Vagina (tissue), 2 donors: ENCODE results near the gene EPAS1. TPM values are rescaled to one million over a fixed set of nuclear protein-coding genes. Genes with fewer than 3 reads are reported as not detected.
A peak's percentile ranks its signal among the peaks of the same experiment; 100 is the strongest.

ENCODE experiments used
- DNase-seq, 2 donors: peaks; one replicate each; pipeline ENCODE4 v3.0.0-alpha.2; 2017; ENCODE audit errors: extremely low spot score in 2 of 2
- H3K27ac ChIP-seq: fragments of 200-600 bp; sonication (generic); one replicate; pipeline ENCODE4 v1.5.1; 2019
- H3K27me3 ChIP-seq: fragments of 200-600 bp; sonication (generic); one replicate; pipeline ENCODE4 v1.5.1; 2019
- H3K36me3 ChIP-seq, 2 donors: fragments of 200-600 bp; sonication (generic); one replicate each; pipeline ENCODE4 v1.5.1; 2017 to 2019
- H3K4me1 ChIP-seq: fragments of 200-600 bp; sonication (generic); one replicate; pipeline ENCODE4 v1.5.1; 2019
- H3K4me3 ChIP-seq, 2 donors: fragments of 200-600 bp; sonication (generic); 1 replicate in 1 of 2; 2 replicates in 1 of 2; pipeline ENCODE4 v1.5.1; 2016 to 2019
- H3K9me3 ChIP-seq: fragments of 200-600 bp; sonication (generic); one replicate; pipeline ENCODE4 v1.5.1; 2019
- POLR2A ChIP-seq, 2 donors: fragments of 450-650 bp; IDR thresholded peaks; one replicate each; pipeline ENCODE4 v1.6.1; 2017; ENCODE audit warnings: antibody characterized with exemption in 2 of 2, mild to moderate bottlenecking in 2 of 2, moderate library complexity in 2 of 2
- POLR2AphosphoS5 ChIP-seq, 2 donors: sonication (generic); formaldehyde crosslinking; IDR thresholded peaks; one replicate each; pipeline ENCODE4 v1.9.0; 2017; ENCODE audit warnings: antibody characterized with exemption in 2 of 2, mild to moderate bottlenecking in 2 of 2, low read depth in 1 of 2; ENCODE audit not compliant: insufficient read depth in 1 of 2
- intact Hi-C: fragments of 100-400 bp; cut with DNase I; formaldehyde crosslinking; loops from one replicate; pipeline ENCODE4 v1.15.1; 2023
- total RNA-seq: library from RNA; depleted of rRNA; stranded (reverse); fragments of >200 nt; gene quantifications from one replicate; pipeline ENCODE4 v1.2.3, GENCODE V29; 2016
- TF ChIP-seq, protein P1 (sequence below), 3 experiments: fragments of 450-650 bp in 2 of 3; fragments of 200-600 bp in 1 of 3; sonication (generic) in 1 of 3; IDR thresholded peaks; one replicate each; pipeline ENCODE4 v1.5.1; 2017 to 2019; ENCODE audit warnings: antibody characterized with exemption in 3 of 3, mild to moderate bottlenecking in 2 of 3, moderate library complexity in 2 of 3

The EPAS1 gene
- total RNA-seq, 1 donor from 2014 or later = 222 TPM

DNA sequence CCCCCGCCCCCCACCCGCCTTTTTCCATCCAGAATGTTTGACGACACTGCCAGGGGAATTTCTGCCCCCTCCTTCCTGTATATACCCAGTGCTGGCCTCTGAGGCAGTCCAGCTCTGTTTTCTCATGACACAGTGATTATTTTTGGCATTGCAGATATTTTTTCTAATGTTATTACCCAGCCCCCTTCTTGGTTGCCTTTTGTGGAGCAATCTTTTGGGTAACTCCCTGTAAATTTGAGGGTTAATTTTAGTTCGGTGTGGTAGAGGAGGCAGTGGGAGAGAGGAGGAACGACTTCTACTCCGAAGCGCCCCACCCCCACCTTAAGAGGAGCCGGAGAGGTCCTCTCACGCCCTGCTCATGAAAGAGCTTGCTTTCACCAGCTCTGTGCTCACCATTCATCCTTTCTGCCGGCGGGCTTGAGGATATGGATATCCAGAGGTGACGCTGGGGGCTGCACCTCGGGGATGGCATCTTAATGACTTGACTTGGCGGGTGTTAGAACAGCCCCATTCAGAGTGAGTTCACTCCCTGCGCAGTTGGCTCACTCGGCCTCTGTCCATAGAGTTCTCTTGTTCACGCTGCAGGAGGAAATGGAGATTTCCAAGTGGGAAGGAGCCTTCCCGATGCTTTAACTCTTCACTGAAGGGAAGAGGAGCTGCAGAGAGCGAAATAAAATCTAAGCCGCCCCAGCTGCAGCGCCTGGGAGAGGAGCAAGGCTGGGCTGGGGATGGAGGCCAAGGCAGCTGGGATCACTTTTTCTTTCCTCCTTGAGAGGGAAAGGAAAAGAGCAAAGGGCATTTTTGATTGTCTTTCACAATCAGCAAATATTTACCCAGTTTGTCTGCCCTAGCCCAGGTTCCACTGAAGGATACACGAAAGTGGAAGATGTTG, 38.4 kb downstream of the EPAS1 start:
- Histone ChIP-seq H3K27me3 (no peaks in the 10 kb centered on the region), H3K9me3 (no peaks in the 10 kb centered on the region), H3K27ac (peak overlapping the region; percentile 82), H3K4me3 (peak overlapping the region; percentile 24 to 36), H3K4me1 (peaks cover 99% of the 10 kb centered on the region), H3K36me3 (no peaks in the 10 kb centered on the region)
- intact Hi-C loops = no loop called here
- TF ChIP-seq, protein P1, sequence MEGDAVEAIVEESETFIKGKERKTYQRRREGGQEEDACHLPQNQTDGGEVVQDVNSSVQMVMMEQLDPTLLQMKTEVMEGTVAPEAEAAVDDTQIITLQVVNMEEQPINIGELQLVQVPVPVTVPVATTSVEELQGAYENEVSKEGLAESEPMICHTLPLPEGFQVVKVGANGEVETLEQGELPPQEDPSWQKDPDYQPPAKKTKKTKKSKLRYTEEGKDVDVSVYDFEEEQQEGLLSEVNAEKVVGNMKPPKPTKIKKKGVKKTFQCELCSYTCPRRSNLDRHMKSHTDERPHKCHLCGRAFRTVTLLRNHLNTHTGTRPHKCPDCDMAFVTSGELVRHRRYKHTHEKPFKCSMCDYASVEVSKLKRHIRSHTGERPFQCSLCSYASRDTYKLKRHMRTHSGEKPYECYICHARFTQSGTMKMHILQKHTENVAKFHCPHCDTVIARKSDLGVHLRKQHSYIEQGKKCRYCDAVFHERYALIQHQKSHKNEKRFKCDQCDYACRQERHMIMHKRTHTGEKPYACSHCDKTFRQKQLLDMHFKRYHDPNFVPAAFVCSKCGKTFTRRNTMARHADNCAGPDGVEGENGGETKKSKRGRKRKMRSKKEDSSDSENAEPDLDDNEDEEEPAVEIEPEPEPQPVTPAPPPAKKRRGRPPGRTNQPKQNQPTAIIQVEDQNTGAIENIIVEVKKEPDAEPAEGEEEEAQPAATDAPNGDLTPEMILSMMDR (IDR thresholded peaks at IDR 0.05) = no peak
- TF ChIP-seq POLR2A (IDR thresholded peaks at IDR 0.05) (no peak), POLR2AphosphoS5 (IDR thresholded peaks at IDR 0.05; ENCODE audit: insufficient read depth in 1 of 2, low read depth in 1 of 2) (no peak)
- DNase-seq = no peak

DNA sequence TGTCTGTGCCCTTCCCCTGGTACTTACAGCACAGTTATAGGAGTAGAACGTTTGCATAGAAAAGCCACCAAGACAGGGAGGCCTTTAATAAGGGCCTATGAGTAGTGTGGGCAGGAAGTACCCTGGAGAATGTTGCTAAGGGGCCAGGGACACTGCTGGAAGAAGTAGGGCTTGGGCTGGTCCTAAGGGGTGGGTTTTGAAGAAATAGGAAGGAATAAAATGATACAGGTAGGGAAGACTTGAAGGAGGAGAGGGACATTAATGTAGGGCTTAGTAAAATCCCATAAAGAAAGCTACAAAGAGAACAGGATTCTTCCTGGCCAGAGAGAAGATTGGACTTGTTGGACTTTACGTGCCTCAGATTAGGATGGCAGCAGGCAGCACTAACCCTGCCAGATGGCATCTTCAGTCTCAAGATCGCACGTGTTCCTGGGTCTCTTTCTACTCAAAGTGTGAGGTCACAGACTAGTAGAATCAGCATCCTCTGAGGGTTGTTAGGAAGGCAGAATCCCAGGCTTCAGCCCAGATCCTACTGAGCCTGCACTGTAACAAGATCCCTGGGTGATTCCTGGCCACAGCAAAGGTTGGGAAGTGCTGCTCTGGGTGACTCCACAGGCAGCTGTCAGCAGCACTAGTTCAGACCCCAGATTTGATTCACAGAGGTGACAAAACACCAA, 39.2 kb downstream of the EPAS1 start:
- TF ChIP-seq POLR2A (IDR thresholded peaks at IDR 0.05) = no peak
- no peak for TF ChIP-seq POLR2AphosphoS5 (IDR thresholded peaks at IDR 0.05; ENCODE audit: insufficient read depth in 1 of 2, low read depth in 1 of 2)
- TF ChIP-seq, protein P1 (IDR thresholded peaks at IDR 0.05) = no peak
- intact Hi-C loops = no loop called here
- Histone ChIP-seq H3K4me1 (peaks cover 92% of the 10 kb centered on the region), H3K27me3 (no peaks in the 10 kb centered on the region), H3K27ac (peak overlapping the region; percentile 82), H3K9me3 (no peaks in the 10 kb centered on the region), H3K4me3 (peak overlapping the region; percentile 24 to 36), H3K36me3 (no peaks in the 10 kb centered on the region)
- no peak for DNase-seq

DNA sequence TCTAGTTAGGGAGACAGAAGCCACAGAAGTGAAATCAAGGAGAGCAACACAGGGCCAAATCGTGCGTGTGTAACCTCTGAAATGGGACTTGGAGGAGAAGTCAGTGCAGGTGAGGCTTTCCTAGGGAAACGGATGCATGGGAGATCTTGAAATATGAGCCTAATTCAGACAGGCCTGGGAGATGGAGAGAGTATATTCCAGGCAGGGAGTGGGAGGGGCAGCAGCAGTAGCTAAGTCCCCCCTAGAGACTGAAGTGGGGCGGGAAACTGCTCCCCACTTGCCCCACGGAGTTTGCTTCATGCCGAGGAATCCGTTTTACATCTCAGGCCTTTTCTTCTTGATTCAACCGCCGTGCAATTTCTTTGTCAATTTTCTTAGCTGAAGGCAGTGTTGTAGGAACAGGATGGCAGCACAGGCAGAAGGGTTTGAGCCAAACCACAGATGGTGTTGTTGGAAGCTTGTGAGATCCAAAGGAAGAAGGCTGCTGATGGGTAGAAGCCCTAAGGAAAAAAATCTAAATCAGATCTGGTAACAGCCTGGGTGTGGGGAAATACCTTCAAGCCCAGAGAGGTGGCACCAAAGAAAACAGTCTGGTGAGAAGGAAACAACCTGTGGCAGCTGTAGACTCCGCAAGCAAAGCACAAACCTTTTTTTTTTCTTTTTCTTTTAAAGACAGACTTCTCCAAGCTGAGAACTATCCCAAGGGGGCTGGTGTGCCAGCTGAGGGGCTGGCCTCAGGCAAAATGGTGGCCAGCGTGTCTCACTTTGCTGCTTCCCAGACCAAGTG, 40.2 kb downstream of the EPAS1 start:
- Histone ChIP-seq H3K36me3 (no peaks in the 10 kb centered on the region), H3K27ac (peak overlapping the region; percentile 82), H3K4me3 (no peak overlapping the region), H3K9me3 (no peaks in the 10 kb centered on the region), H3K27me3 (no peaks in the 10 kb centered on the region), H3K4me1 (peaks cover 82% of the 10 kb centered on the region)
- DNase-seq = no peak
- no peak for TF ChIP-seq POLR2AphosphoS5 (IDR thresholded peaks at IDR 0.05; ENCODE audit: insufficient read depth in 1 of 2, low read depth in 1 of 2)
- TF ChIP-seq POLR2A (IDR thresholded peaks at IDR 0.05) = no peak
- TF ChIP-seq, protein P1 (IDR thresholded peaks at IDR 0.05) = no peak
- intact Hi-C loops = no loop called here

DNA sequence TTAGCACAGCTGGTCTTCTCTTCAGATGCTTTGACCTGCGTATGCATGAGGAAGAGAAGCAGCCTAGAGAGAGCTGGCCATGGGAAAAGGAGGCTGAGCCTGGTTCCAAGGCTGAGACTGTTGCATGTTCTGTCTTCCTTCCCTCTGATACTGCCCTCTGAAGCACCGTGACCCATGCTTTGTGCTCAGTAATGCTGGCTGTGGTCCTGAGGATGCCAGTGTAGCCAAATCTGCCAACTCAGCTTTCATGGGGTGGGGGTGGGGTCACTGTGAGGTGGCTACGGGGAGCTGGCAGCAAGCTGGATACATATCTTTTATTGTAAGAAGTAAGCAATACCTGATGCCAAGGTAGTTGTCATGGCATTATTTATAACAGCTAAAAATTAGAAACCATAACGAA, 41.5 kb downstream of the EPAS1 start:
- DNase-seq = no peak
- Histone ChIP-seq H3K9me3 (no peaks in the 10 kb centered on the region), H3K4me3 (no peak overlapping the region), H3K27ac (peak overlapping the region; percentile 82), H3K4me1 (peaks cover 71% of the 10 kb centered on the region), H3K27me3 (no peaks in the 10 kb centered on the region), H3K36me3 (no peaks in the 10 kb centered on the region)
- TF ChIP-seq POLR2AphosphoS5 (IDR thresholded peaks at IDR 0.05; ENCODE audit: insufficient read depth in 1 of 2, low read depth in 1 of 2) (no peak), POLR2A (IDR thresholded peaks at IDR 0.05) (no peak)
- TF ChIP-seq, protein P1 (IDR thresholded peaks at IDR 0.05) = no peak
- intact Hi-C loops = no loop called here
